HEK293T (cell line): ENCODE measurements around the gene AICDA.

Experiments
- BHLHE40 ChIP-seq: fragments of 450-650 bp; IDR thresholded peaks from 2 replicates; pipeline ENCODE4 v1.6.1; 2016; ENCODE audit warnings: mild to moderate bottlenecking, moderate library complexity, borderline replicate concordance
- ELF4 ChIP-seq: fragments of 450-650 bp; IDR thresholded peaks from 2 replicates; pipeline ENCODE4 v1.6.1; 2017; ENCODE audit warnings: antibody characterized with exemption
- FOXA1 ChIP-seq: fragments of 450-650 bp; IDR thresholded peaks from 2 replicates; pipeline ENCODE4 v1.6.1; 2016; ENCODE audit warnings: mild to moderate bottlenecking
- L3MBTL2 ChIP-seq: fragments of 450-650 bp; conservative IDR thresholded peaks from 2 replicates; pipeline ENCODE4 v1.6.1; 2016; ENCODE audit warnings: mild to moderate bottlenecking
- NFRKB ChIP-seq: fragments of 450-650 bp; IDR thresholded peaks from 2 replicates; pipeline ENCODE4 v1.6.1; 2016; ENCODE audit warnings: mild to moderate bottlenecking, moderate library complexity
- PKNOX1 ChIP-seq: fragments of 450-650 bp; IDR thresholded peaks from 2 replicates; pipeline ENCODE4 v1.6.1; 2016
- SUZ12 ChIP-seq: fragments of 450-650 bp; IDR thresholded peaks from 2 replicates; pipeline ENCODE4 v1.6.1; 2016; ENCODE audit warnings: mild to moderate bottlenecking

- TF ChIP-seq L3MBTL2, result no peak
- TF ChIP-seq NFRKB, result no peak
- TF ChIP-seq ELF4, result no peak
- TF ChIP-seq BHLHE40, result no peak
- no peak for TF ChIP-seq SUZ12
- no peak for TF ChIP-seq PKNOX1
- no peak for TF ChIP-seq FOXA1
These were observed 3.5 kb downstream of the AICDA start for GRCh38 chr12:8609061-8609570.
